WTC11 (cell line): ENCODE results near the gene SYT8.

Experiments used
- ATF3 ChIP-seq: sonication (generic); formaldehyde crosslinking; conservative IDR thresholded peaks from 2 replicates; pipeline ENCODE4 v1.8.1; 2022; ENCODE audit warnings: mild to moderate bottlenecking, missing genetic modification reagents
- CTCF ChIP-seq: fragments of 200-600 bp; IDR thresholded peaks from 2 replicates; pipeline ENCODE4 v1.8.0; 2022; ENCODE audit warnings: antibody characterized with exemption
- ETV6 ChIP-seq: sonication (generic); formaldehyde crosslinking; IDR thresholded peaks from 2 replicates; pipeline ENCODE4 v1.8.1; 2022; ENCODE audit warnings: mild to moderate bottlenecking, missing genetic modification reagents
- MAX ChIP-seq: sonication (generic); formaldehyde crosslinking; IDR thresholded peaks from 2 replicates; pipeline ENCODE4 v1.8.0; 2022; ENCODE audit warnings: mild to moderate bottlenecking, missing genetic modification reagents
- TCF7 ChIP-seq: sonication (generic); formaldehyde crosslinking; IDR thresholded peaks from 2 replicates; pipeline ENCODE4 v1.8.0; 2022; ENCODE audit warnings: mild to moderate bottlenecking, low read depth, missing genetic modification reagents, moderate library complexity
- USF2 ChIP-seq: sonication (generic); formaldehyde crosslinking; IDR thresholded peaks from 2 replicates; pipeline ENCODE4 v1.8.1; 2023; ENCODE audit warnings: mild to moderate bottlenecking, missing genetic modification reagents, moderate library complexity
- ZNF317 ChIP-seq: sonication (generic); formaldehyde crosslinking; IDR thresholded peaks from 2 replicates; pipeline ENCODE4 v1.8.1; 2023; ENCODE audit warnings: low read depth, mild to moderate bottlenecking, moderate library complexity, missing genetic modification reagents, borderline replicate concordance

- TF ChIP-seq CTCF (peak; percentile 57), TCF7 (no peak), MAX (CRISPR knock-in tag) (no peak), ETV6 (CRISPR knock-in tag) (no peak), ZNF317 (CRISPR knock-in tag) (no peak), USF2 (no peak), ATF3 (CRISPR knock-in tag) (no peak)
Measured at GRCh38 chr11:1837171-1838076, 2.6 kb downstream of the SYT8 start.
